Activated B cell treated with CpG ODN at 0.5 μM for 24 hours (primary cell): Measurements from ENCODE around the gene THOC6. TPM values are rescaled to one million over a fixed set of nuclear protein-coding genes. Genes with fewer than 3 reads are reported as not detected.

ENCODE experiments used
- ATAC-seq: fragments of 200-7000 bp; cut with Tn5 transposase; one replicate; pipeline ENCODE4 v1.10.0; 2021; ENCODE audit warnings: low read depth, mild to moderate bottlenecking, moderate library complexity
- CTCF ChIA-PET: fragments of 350-600 bp; sonication (Branson Sonifier 250); formaldehyde crosslinking; loops from one replicate; lab custom pipeline; 2021; ENCODE audit warnings: antibody characterized with exemption; lab: Charles Lee
- POLR2A ChIA-PET: fragments of 350-600 bp; sonication (Branson Sonifier 250); formaldehyde crosslinking; loops from one replicate; lab custom pipeline; 2021; ENCODE audit warnings: antibody characterized with exemption; lab: Charles Lee
- DNase-seq: peaks from one replicate; pipeline ENCODE4 v3.0.0; 2022
- H3K27ac Mint-ChIP-seq: one replicate; pipeline ENCODE4 v1.8.0; 2020; ENCODE audit warnings: mixed read lengths
- H3K27me3 Mint-ChIP-seq: one replicate; pipeline ENCODE4 v1.8.0; 2021; ENCODE audit warnings: mixed read lengths
- H3K36me3 Mint-ChIP-seq: one replicate; pipeline ENCODE4 v1.8.0; 2021; ENCODE audit warnings: low read depth, mixed read lengths
- H3K4me1 Mint-ChIP-seq: one replicate; pipeline ENCODE4 v1.8.0; 2021; ENCODE audit warnings: mixed read lengths
- H3K4me3 Mint-ChIP-seq: one replicate; pipeline ENCODE4 v1.8.0; 2020; ENCODE audit warnings: mild to moderate bottlenecking, mixed read lengths
- H3K9me3 Mint-ChIP-seq: one replicate; pipeline ENCODE4 v1.8.0; 2020; ENCODE audit warnings: mixed read lengths
- intact Hi-C: fragments of 100-400 bp; cut with micrococcal nuclease; formaldehyde crosslinking; loops from one replicate; pipeline ENCODE4 v1.15.1; 2024
- total RNA-seq: library from RNA; stranded (reverse); gene quantifications from 2 replicates; pipeline ENCODE4 v1.2.3, GENCODE V29; 2022
- TF ChIP-seq, protein P1 (sequence below): fragments of 200-600 bp; IDR thresholded peaks from one replicate; pipeline ENCODE4 v1.8.0; 2022; ENCODE audit warnings: antibody characterized with exemption, mild to moderate bottlenecking

The THOC6 gene
- total RNA-seq, 1 donor from 2014 or later: 45.8 TPM

GRCh38 chr16:3022208-3022683, 1.6 kb upstream of the THOC6 start:
- TF ChIP-seq, protein P1, sequence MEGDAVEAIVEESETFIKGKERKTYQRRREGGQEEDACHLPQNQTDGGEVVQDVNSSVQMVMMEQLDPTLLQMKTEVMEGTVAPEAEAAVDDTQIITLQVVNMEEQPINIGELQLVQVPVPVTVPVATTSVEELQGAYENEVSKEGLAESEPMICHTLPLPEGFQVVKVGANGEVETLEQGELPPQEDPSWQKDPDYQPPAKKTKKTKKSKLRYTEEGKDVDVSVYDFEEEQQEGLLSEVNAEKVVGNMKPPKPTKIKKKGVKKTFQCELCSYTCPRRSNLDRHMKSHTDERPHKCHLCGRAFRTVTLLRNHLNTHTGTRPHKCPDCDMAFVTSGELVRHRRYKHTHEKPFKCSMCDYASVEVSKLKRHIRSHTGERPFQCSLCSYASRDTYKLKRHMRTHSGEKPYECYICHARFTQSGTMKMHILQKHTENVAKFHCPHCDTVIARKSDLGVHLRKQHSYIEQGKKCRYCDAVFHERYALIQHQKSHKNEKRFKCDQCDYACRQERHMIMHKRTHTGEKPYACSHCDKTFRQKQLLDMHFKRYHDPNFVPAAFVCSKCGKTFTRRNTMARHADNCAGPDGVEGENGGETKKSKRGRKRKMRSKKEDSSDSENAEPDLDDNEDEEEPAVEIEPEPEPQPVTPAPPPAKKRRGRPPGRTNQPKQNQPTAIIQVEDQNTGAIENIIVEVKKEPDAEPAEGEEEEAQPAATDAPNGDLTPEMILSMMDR: no peak
- peak; percentile 63 for DNase-seq
- Mint-ChIP-seq H3K36me3 (peaks cover 19% of the 10 kb centered on the region), H3K4me1 (peaks cover 49% of the 10 kb centered on the region), H3K27ac (peak overlapping the region; percentile 99), H3K4me3 (peak overlapping the region; percentile 92), H3K9me3 (no peaks in the 10 kb centered on the region), H3K27me3 (no peaks in the 10 kb centered on the region)
- ATAC-seq: peak; percentile 18
- CTCF ChIA-PET: interaction anchor here (1.1 to 1.8 kb wide), 7 partner anchors 9 to 107 kb away, joined by 3 to 8 read pairs (median 5); no protein-coding TSS in a partner anchor
- intact Hi-C loops: loop anchor here (5.0 kb wide), 3 partner anchors 75 to 115 kb away; partner anchors contain the start of gene ZSCAN10
- POLR2A ChIA-PET: interaction anchor here (0.6 to 3.9 kb wide), 5 partner anchors 9 to 113 kb away, joined by 3 to 40 read pairs (median 8); partner anchors contain the start of gene ZNF213

DNA sequence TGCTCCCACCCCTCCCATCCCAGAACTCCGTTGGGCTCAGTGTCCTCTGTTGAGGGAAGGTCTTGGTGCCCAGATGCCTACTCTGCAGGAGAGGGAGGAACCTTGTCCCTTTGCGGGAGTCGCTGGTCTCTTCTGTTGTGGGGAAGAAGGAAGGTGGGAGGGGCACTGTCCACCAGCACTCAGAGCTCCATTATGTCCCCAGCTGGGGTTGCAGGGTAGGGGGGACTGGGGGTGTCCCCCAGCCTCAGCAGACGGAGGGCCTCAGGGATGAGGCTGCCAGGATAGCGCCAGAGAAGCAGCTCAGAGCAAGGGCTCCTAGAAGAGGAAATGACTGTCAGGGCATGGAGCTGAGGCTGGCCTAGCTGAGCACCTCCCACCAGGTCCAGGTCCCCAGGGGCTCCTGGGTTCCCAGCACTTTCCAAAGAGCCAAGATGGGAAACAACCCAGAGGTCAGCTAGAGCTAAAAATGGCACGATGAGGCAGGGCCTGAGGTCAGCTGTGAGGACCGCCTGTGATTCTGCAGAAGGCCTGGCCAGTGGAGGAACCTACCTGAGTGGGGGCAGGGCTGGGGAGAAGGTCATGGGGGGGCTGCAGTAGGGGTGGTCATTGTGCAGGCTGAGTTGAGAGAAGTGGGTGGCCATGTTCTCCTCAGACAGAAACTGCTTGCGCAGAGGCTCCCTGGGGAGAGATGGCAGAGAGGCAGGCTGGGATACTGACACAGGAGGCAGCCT, 986 bp upstream of the THOC6 start:
- H3K36me3 Mint-ChIP-seq: peaks cover 21% of the 10 kb centered on the region
- no peak for ATAC-seq
- peak overlapping the region; percentile 92 for H3K4me3 Mint-ChIP-seq
- H3K27ac Mint-ChIP-seq: peak overlapping the region; percentile 99
- no peaks in the 10 kb centered on the region for H3K9me3 Mint-ChIP-seq
- DNase-seq: no peak
- CTCF ChIA-PET: interaction anchor here (0.6 to 1.8 kb wide), 7 partner anchors 9 to 107 kb away, joined by 3 to 8 read pairs (median 5); no protein-coding TSS in a partner anchor
- H3K27me3 Mint-ChIP-seq: no peaks in the 10 kb centered on the region
- POLR2A ChIA-PET: interaction anchor here (0.6 to 3.9 kb wide), 7 partner anchors 8 to 112 kb away, joined by 3 to 40 read pairs (median 5); partner anchors contain the start of genes ZNF213 and ZSCAN10
- TF ChIP-seq, protein P1: no peak
- peaks cover 49% of the 10 kb centered on the region for H3K4me1 Mint-ChIP-seq
- intact Hi-C loops: loop anchor here (5.0 kb wide), 3 partner anchors 74 to 116 kb away; partner anchors contain the start of gene ZSCAN10

- no peak for ATAC-seq
- no peak for DNase-seq
- intact Hi-C loops: loop anchor here (5.0 kb wide), 3 partner anchors 74 to 116 kb away; partner anchors contain the start of gene ZSCAN10
- Mint-ChIP-seq H3K36me3 (peaks cover 21% of the 10 kb centered on the region), H3K4me1 (peaks cover 47% of the 10 kb centered on the region), H3K9me3 (no peaks in the 10 kb centered on the region), H3K27ac (peak overlapping the region; percentile 99), H3K27me3 (no peaks in the 10 kb centered on the region), H3K4me3 (peak overlapping the region; percentile 92)
- ChIA-PET POLR2A (interaction anchor here (1.6 to 3.9 kb wide), 5 partner anchors 8 to 112 kb away, joined by 4 to 40 read pairs (median 8); partner anchors contain the start of genes ZNF213 and ZSCAN10), CTCF (interaction anchor here (0.6 to 1.8 kb wide), 4 partner anchors 8 to 21 kb away, joined by 3 to 8 read pairs (median 4); no protein-coding TSS in a partner anchor)
- TF ChIP-seq, protein P1: no peak
Observed at GRCh38 chr16:3023415-3023668, 493 bp upstream of the THOC6 start.

GRCh38 chr16:3025032-3026002, 1.5 kb downstream of the THOC6 start:
- peaks cover 21% of the 10 kb centered on the region for H3K36me3 Mint-ChIP-seq
- ATAC-seq (no peak), DNase-seq (no peak)
- TF ChIP-seq, protein P1: no peak
- H3K9me3 Mint-ChIP-seq: no peaks in the 10 kb centered on the region
- peaks cover 12% of the 10 kb centered on the region for H3K27me3 Mint-ChIP-seq
- no peak overlapping the region for H3K27ac Mint-ChIP-seq
- H3K4me1 Mint-ChIP-seq: peaks cover 48% of the 10 kb centered on the region
- no peak overlapping the region for H3K4me3 Mint-ChIP-seq
- intact Hi-C loops: no loop called here
- ChIA-PET CTCF (interaction anchor here (1.4 to 2.1 kb wide), 2 partner anchors 22 to 23 kb away, joined by 6 to 7 read pairs; no protein-coding TSS in a partner anchor), POLR2A (interaction anchor here (0.7 to 1.4 kb wide), 6 partner anchors 120 to 1660 kb away, joined by 3 to 10 read pairs (median 6); no protein-coding TSS in a partner anchor)
